NT2/D1 (cell line): ENCODE results near the gene PDIK1L.

Source experiments
- SUZ12 ChIP-seq: IDR thresholded peaks from 2 replicates; pipeline ENCODE4 v1.6.1; 2011; ENCODE audit not compliant: insufficient read length, insufficient read depth; ENCODE audit errors: extremely low read depth
- YY1 ChIP-seq: IDR thresholded peaks from 2 replicates; pipeline ENCODE4 v1.6.1; 2011; ENCODE audit not compliant: insufficient read length, insufficient read depth
- ZNF274 ChIP-seq: IDR thresholded peaks from 2 replicates; pipeline ENCODE4 v1.6.1; 2011; ENCODE audit warnings: mild to moderate bottlenecking, low read depth, low read length

DNA sequence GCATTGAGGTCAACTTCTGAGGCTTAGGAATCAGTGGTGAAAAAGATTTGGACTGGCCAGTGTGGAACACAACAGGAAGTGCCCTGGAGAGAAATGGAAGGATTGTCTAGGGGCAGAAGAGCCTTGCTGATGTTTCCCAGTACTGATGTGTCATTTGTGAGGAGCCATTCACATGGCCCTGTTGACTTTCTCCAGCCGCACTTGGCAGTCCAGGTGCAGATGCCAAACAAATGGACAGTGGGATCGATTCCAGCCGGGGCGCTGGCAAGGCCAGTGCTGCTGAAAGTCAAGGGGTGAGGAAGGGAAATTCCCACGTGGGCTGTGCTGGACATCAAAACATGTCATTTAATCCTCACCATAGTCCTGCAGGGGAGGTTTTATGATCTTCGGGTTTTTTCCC is 39.3 kb upstream of the PDIK1L start:
- TF ChIP-seq YY1 (no peak), ZNF274 (no peak), SUZ12 (no peak)
